ENCODE results near the gene ALKBH4.
"Not testable (repeated sequence)": the region's sequence is repeated elsewhere in the genome, so short reads cannot be mapped to it uniquely, and the experiment has no call there.

ALKBH4 gene

DNA sequence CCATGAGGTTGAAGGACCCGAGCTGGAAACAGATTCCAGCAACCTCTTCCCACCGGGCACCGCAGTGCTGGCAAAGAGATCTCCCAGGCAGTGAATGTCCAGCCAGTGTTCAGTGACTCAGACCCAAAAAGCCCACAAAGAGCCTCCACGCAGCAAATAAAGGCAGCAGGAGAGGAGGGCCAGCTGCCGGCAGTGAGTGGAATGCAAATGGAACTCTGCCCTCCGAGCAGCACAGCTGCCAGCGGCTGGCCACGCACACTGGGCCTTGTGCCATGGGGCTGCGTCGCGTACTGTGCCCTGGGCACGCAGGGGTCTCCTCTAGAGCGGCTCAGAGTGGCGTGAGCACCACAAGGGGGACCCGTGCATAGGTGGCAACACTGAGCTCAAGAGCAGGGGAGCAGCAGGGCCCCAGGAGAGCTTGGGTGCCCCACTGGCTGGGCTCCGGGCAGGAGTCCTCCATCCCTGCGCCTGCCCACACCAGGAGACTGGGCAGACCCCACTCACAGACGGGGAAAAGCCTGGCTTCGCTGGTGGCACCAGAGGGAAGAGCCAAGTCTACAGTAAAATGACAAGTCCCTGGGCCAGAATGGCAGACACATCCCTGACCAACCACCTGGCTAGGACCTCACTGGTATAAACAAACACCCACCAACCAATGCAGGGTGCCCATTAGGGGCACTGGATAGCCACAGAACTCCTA is 10.2 kb upstream of the ALKBH4 start:
- DNase-seq, result not testable (repeated sequence)

DNA sequence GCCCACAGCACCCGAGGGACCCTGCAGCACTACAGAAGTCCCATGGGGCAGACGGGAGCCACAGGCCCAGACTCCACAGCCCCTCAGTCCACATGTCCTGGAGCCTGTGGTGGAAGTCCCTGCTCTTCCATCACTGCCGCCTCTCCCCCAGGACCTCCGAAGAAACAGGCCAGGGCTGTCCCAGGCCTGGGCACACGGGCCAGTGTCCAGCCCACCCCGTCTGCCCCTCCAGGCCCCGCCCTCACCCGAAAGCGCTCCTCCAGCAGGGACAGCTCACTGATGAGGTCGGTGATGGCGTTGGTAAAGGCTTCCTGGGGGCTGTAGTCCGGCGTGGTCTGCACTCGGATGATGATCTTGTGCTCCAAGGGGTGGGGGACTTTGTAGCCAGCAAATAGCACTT is 9.5 kb upstream of the ALKBH4 start:
- DNase-seq, result not testable (repeated sequence)

DNA sequence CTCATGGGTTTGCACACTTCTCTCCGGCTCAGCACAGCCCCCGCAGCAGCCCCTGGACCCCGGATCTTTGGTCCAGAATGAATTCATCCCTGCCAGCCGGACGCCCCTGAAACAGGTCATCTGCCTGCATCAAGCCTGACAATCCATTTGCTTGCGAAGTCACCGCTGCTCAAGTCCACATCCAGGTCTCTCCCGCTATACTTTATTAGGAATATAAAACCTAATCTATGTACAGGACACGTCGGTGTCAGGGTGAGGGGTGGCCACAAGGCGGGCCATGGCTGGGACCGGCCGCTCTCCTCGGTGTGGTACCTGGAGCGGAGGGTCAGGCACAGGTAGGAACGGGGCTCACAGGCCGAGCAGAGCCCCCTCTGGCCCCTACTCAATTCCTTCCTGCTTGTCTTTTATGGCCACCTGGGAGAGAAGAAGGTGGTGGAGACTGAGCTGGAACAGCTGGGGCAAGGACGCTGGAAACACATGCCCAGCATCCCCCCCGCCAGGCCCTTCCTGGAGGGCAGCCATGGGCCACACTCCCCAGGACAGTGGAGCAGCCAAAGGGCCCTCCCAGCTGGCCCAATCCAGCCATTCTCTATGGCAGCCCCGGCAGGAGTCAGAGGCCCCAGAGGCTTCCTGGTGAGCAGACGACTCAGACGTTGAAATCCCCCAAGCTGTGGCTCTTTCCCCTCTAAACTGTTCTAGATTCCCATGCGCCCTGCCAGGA is 8.8 kb upstream of the ALKBH4 start:
- no peak for DNase-seq

DNA sequence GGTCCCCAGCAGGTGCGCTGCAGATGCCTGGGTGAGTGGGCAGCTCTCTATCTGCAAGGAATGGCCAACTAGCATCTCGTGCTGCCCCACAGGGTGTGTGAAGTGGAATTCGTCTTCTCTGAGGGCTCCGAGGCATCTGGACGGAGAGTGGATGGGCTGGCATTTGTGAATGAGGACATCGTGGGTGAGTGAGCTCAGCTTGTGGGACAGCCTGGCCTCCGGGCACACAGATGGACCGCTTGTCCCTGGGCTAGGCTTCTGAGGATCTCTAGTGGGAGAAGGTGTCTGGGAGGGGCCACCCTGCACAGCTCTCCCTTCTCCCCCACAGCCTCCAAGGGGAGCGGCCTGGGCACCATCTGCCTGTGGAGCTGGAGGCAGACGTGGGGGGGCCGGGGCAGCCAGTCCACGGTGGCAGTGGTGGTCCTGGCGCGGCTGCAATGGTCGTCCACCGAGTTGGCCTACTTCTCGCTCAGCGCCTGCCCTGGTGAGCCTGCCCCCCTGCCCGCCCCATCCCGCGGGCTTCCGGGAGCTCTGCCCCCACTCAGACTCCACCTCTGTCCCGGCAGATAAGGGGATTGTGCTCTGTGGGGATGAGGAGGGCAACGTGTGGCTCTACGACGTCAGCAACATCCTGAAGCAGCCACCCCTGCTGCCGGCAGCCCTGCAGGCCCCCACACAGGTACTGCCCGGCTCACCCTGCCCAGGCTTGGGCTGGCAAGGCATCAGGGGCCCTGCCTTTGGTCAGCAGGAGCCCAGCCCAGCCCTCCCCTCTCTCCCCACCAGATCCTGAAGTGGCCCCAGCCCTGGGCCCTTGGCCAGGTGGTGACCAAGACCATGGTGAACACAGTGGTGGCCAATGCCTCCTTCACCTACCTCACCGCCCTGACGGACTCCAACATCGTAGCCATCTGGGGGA is 7.7 kb upstream of the ALKBH4 start:
- no peak for DNase-seq

DNA sequence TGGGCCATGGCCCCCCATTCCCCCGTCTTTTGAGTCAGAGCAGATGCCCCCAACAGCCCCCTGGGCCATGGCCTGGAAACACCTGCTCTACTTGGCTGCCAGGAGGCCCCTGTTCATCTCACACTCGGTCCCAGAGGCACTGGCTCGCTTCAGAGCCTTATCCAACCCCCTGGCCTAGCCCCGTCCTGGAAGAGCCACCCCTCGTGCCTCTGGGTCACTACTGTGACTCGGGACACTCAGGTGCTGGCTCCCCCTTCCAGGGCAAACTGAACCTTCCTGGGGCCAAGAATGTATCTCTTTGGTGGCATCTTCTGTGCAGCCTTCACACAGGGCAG is 7.1 kb upstream of the ALKBH4 start:
- no peak for DNase-seq

DNA sequence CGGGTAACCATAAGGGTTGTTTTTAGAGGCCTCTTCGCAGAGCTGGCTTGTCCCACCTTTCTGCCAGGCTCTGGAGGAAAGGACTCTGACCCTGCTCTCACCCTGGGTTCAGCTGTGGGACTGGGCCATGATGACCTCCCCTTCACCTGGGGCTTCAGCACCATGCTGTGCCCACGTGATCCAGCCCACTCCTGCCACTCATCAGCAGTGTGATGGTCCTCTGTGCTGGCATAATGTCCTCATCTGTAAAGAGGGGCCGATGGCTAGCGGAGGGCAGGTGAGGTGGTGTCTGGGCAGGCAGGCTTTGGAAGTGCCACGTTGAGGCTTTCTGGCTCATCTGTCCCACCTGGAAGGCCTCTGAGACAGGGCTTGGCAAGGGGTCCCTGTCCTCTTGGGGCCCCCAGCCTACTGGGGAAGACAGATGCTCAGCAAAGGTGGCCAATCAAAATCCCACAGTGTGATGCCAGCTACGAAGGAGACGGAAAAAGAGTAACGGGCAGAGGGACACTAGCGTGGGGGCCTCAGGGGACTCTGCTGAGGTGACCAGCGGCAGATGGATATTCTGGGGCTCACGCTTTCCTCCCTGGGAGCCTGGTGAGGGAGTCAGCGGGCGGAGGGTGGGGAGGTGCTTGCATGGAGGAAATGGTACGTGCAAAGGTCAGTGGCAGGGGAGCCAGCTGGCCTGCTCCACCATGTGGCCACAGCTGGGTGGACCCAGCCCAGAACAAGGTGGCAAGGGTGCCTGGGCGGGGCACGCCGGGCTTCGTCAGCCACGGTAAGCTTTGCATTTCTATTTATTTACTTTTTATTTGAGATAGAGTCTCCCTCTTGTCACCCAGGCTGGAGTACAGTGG is 5.5 kb upstream of the ALKBH4 start:
- DNase-seq, result no peak

DNA sequence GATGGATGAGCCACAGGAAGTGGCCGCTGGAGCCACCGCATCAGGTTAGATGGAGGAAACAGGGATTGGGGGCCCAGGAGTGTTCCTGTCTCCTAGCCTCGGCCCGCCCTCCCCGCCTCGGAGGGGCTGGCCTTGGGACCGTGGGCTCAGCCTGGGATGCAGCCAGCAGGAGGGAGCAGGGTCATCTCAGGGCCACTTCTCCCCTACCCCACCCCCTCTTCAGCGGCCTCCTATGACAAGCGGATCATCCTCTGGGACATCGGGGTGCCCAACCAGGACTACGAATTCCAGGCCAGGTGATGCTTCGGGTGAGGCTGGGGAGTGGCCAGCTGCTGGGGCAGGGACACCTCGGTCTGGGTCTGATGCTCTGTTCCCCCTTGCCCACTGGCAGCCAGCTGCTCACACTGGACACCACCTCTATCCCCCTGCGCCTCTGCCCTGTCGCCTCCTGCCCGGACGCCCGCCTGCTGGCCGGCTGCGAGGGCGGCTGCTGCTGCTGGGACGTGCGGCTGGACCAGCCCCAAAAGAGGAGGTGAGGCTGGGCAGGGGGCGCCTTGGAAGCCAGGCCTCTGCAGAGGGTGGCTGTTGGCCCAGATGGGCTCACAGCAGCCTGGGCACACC is 4.8 kb upstream of the ALKBH4 start:
- DNase-seq, result no peak

DNA sequence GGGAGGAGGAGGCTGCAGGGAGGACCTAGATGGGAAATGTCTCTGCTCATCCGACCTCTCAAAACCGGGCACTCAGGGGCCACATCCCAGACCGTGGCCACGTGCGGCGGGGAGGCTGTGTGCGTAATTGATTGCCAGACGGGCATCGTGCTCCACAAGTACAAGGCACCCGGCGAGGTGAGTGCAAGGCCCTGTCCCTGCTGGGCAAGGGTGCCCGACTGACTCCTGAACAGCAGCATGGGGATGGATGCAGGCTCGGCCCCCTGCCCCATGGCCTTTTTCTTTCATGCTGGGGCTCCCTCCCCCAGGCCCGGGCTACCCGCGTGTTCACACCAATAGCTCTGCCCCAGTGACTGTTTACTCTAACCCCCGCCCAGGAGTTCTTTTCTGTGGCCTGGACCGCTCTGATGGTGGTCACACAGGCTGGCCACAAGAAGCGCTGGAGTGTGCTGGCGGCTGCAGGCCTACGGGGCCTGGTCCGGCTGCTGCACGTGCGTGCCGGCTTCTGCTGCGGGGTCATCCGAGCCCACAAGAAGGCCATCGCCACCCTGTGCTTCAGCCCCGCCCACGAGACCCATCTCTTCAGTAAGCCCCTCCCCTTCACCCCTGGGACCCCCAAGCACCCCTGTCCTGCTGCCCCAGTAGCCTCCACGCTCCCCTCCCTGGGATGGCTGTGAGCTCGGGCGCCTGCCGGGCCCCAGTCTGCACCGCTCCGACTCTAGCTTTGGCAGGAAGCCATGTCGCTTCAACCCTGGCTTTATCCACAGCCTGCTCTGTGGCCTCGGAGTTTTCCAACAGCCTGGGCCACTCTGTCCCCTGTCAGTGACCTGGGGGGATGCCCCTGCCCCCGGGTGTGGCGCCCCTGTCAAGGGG is 4.1 kb upstream of the ALKBH4 start:
- DNase-seq, result no peak

DNA sequence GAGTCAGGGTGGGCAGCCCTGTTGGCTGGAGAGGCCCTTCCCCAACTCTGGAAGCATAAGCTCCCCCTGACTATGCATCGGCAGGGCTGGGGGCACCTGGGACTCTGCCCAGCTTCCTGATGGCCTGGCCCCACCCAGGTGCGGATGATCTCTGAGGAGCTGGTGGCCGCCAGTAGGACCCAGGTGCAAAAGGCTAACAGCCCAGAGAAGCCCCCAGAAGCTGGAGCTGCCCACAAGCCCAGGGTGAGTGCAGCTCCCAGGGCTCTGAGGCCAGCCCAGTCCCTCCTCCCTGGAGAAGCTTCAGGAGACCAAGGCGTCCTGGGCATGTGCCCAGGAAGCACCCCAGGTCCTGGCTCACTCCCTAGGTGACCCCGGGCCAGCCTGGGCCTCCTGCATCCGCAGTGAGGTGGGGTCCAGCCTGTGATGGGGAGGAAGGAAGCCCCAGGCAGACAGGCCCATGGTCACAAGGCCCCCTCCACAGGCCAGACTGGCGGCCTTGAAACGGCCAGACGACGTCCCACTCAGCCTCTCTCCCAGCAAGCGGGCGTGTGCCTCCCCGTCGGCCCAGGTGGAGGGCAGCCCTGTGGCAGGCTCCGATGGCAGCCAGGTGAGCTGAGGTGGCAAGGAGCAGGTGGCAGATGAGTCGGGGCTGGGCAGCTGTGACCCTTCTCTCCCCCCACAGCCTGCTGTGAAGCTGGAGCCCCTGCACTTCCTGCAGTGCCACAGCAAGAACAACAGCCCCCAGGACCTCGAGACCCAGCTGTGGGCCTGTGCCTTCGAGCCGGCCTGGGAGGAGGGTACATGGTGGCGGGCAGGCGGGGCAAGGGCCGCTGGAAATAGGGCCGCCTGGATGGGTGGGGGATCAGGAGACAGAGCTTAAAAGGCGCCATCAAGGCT is 3.2 kb upstream of the ALKBH4 start:
- no peak for DNase-seq

DNA sequence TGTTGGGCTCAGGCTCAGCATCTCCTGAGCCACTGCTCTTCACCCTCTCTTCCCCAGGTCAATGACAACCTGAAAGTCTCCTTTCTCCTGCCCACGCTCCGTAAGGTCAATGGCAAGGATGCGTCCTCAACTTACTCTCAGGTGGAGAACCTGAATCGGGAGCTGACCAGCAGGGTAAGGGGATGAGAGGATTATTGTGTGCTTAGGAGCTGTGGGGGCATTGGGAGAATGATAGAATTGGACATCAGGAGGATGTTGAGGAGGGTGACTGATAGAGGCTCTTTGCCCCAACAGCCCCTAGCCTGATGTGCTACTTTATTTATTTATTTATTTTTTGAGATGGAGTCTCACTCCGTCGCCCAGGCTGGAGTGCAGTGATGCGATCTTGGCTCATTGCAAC is 1.4 kb upstream of the ALKBH4 start:
- no peak for DNase-seq

DNA sequence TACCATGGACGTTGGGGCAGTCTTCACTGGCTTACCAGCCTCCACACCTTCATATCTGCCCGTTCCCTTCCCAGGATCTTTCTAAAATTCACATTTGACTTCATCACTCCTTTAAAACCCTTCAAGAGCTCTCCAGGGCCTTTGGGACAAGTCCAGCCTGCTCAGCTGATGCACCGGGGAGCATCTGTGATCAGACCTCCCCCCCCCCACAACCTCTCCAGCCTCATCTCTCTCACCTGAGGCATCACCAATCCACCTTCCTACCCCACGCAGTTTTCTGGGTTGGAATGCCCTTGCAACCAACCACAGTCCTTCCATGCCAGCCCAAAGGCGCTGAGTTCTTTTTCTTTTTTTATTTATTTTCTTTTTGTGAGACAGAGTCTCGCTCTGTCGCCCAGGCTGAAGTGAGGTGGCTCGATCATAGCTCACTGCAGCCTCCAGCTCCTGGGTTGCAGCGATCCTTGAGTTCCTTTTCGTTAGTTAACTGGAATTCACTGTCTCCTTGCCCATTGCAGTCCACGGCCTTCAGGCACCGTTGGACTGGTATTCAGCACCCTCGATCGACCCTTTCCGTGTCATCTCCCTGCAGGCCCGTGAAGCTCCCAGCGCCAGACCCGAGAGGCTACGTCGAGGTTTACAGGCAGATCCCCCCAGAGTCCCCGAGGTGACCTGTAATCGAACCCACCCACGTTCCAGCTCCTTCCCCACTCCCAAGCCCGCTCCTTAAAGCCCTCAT is 654 bp downstream of the ALKBH4 start:
- DNase-seq, result no peak

DNA sequence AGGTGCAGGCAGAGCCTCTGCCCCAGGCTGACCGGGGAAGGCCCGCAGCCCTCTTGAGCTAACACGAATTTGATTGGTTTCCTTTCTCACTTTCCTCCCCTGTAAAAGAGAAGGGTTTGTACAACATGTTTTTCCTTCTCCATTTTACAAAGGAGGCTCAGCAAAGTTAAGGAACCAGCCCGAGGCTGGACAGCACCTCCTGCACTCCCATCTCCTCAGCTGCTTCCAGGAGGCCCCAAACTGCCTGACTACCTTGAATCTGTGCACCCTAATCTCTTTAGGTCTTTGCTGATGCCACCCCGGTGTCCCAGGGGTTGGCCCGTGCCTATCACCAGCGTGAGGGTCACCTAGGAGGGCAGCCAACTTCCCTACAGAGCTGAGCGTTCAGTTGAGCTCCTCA is 4.2 kb downstream of the ALKBH4 start:
- no peak for DNase-seq

DNA sequence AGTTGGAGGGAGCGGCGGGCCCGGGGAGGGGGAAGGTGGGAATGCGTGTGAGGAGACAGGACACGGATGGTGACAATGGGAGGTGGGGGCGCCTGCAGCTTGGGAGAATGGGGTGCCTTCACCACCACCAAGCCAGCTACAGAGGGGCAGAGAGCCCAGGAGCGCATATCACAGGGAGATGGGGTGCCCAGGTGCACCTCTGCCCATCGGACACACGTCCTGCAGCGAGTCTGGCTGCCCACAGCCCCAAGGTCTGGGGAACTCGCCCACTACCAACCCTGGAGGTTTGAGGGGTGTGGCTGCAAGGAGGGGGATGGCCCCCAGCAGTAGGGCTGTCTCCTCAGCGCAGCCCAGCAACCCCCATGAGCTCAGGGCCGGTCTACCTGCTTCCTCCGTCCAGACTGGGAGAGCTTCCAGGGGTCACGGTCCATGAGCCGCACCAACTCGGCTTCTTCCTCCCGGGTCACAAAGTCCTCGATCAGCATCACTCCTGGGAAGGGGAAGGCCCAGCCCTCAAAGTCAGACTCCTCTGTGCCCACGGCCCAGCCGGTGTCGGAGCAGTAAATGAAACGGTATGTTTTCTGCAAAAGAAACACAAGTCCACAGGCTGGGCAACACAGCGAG is 5.3 kb downstream of the ALKBH4 start:
- no peak for DNase-seq

DNA sequence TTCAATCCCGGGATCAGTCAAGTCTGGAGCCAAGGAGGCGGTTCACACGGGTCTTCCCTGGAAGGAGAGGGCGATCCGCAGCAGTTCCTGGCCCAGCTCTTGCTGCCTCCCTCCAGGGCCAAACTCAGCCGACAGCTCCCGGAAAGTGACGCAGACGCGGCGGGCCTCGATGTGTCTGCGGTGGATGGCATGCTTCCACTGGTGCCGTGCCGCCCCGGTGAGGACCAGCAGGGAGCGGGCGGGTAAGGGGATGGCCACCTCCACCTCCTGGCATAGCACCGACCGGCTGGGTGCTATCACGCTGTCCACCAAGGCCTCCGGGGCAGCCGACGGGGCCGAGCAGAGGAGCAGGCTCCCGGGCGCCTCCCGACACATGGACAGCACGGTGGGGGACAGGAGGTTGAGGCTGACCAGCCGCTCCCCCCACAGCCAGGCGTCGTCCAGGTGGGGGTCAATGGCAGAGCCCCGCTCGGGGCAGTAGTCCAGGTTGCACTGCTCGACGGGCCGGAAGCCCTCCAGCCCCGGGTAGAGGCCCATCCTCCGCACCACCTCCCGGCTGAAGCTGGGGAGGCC is 7.2 kb downstream of the ALKBH4 start:
- DNase-seq, result no peak

DNA sequence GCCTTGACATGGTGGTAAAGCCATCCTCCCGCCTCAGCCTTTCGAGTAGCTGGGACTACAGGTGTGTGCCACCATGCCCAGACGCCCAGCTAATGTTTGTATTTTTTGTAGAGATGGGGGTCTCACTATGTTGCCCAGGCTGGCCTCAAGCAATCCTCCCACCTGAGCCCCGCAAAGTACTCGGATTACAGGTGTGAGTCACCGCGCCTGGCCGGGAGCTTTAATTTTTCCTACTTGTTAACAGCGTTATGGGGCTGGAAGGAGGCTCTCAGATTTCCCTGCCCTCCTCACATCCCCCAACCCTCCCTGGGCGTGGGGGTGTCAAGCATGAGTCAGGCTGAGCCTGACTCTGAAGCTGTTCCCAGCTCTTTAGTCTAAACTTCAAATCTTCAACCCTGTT is 8.3 kb downstream of the ALKBH4 start:
- DNase-seq, result no peak

DNA sequence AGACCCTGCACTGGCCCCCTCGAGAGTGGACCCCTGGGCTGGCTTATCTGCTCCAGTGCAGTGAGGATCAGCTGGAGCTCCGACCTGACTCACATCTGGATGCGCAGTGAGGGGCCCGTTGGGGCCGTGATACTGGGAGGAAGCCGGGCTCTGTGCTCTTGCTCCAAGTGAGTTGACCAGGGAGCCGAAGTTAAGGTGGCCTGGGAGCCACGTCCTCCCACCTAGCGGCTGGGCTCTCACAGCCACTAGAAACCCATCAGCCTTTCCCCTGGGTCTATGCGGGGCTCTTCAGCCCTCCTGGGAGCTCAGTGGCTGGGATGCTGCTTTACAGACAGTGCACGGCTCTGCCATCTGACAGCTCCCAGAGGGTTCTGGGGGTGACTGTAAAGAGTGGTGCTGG is 9.1 kb downstream of the ALKBH4 start:
- no peak for DNase-seq

DNA sequence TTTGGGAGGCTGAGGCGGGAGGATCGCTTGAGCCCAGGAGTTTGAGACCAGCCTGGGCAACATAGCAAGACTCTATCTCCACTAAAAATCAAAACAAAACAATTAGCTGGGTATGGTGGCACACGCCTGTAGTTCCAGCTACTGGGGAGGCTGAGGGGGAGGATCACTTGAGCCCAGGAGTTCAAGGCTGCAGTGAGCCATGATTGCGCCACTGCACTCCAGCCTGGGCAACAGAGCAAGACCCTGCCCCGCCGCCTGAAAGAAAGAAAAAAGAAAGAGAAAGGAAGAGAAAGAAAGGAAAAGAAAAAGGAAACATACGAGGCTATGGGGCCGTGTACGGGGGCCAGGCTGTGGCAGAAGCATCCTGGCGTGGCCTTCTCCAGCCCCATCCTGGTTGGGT is 9.7 kb downstream of the ALKBH4 start:
- not testable (repeated sequence) for DNase-seq

DNA sequence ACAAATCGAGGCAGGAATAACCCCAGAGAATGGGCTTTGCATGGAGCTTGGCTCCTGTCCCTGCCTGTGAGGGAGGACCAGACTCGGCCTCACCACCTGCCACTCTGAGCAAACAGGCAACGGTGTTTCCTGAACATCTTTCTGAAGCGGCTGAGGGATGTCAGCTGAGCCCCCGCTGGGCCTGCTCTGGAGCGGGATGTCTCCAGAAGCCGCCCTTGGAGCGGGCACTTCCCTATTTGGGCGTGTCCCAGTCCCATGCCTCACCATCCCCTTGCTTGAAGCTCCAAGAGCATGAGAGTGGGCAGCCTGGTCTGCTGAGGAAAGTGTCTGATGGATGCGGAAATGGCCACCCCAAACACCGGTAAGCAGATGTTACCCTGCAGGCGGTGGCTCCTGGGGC is 10.2 kb downstream of the ALKBH4 start:
- DNase-seq, result no peak

DNA sequence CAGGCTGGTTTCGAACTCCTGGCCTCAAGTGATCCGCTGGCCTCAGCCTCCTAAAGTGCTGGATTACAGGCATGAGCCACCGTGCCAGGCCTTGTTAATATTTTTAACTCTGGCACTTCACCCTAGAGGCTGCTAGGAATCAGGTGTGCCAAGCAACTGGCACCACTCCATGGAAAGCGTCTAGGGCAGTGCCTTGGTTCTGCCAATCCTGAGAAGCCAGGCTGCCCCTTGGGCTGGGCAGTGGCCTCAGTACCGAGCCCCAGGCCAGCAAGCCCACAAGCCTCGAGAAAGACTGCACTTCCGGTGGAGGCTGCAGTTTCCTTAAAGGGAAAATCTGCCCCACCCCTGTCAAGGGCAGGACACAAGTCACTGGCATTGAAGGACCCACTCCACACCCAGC is 11.3 kb downstream of the ALKBH4 start:
- DNase-seq, result no peak
